Stimulated activated CD8-positive, alpha-beta memory T cell treated with anti-CD3 and anti-CD28 coated beads, Interleukin-15, amount 100 ng/mL, for 24 hours (primary cell): ENCODE results near the gene PARD6G.
"Not testable (repeated sequence)": the region's sequence is repeated elsewhere in the genome, so short reads cannot be mapped to it uniquely, and the experiment has no call there.

Experiments used
- DNase-seq: peaks from one replicate; pipeline ENCODE4 v3.0.0-alpha.2; 2020; ENCODE audit warnings: low read depth

Gene PARD6G

GRCh38 chr18:80241919-80242777 is 5.2 kb downstream of the PARD6G start:
- DNase-seq, result no peak

- no peak for DNase-seq
Measured at GRCh38 chr18:80239830-80240229, 7.5 kb downstream of the PARD6G start.

GRCh38 chr18:80238651-80239260 is 8.6 kb downstream of the PARD6G start:
- DNase-seq, result no peak

DNA sequence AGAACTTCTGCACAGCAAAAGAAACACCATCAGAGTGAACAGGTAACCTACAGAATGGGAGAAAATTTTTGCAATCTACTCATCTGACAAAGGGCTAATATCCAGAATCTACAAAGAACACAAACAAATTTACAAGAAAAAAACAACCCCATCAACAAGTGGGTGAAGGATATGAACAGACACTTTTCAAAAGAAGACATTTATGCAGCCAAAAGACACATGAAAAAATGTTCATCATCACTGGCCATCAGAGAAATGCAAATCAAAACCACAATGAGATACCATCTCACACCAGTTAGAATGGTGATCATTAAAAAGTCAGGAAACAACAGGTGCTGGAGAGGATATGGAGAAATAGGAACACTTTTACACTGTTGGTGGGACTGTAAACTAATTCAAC is 9.8 kb downstream of the PARD6G start:
- DNase-seq, result not testable (repeated sequence)

DNA sequence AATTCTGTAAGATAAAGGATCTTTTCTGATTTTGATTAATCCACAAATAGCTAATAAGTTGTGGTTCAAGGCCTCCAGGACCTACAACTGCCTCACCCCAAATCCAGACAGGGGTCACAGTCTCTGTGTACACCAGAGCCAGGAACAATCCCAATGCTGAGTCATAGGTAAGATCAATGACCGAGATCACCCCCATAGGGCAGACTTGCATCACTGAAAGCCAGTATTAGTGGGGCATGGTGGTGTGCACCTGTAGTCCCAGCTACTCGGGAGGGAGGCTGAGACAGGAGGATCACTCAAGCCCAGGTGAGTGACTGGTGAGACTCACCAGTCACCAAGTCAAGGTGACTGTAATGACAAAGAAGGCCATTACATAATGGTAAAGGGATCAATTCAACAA is 12.9 kb downstream of the PARD6G start:
- no peak for DNase-seq

DNA sequence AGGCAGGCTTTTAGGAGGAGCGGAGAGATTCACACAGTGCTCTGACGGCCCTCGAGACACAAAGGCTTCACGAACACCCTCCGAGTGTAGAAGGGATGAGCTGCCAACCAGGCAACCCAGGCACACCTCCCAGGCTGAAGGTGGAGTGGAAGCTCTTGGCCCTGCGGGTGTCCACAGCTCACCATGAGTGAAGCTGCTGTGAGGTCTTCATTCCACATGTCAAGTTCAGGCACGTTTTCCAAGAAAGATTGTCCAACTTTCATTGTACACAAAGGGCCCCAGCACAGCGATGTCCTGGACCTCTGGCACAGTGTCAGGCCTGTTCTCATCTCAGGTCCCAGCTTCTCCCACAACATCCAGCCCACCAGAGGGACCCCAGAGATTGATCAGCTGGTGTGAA is 13.4 kb downstream of the PARD6G start:
- no peak for DNase-seq

GRCh38 chr18:80233201-80233835 is 14.0 kb downstream of the PARD6G start:
- no peak for DNase-seq

- DNase-seq, result no peak
Measured at GRCh38 chr18:80232710-80233109, 14.6 kb downstream of the PARD6G start.

- DNase-seq, result no peak
Measured at GRCh38 chr18:80232030-80232429, 15.3 kb downstream of the PARD6G start.

DNA sequence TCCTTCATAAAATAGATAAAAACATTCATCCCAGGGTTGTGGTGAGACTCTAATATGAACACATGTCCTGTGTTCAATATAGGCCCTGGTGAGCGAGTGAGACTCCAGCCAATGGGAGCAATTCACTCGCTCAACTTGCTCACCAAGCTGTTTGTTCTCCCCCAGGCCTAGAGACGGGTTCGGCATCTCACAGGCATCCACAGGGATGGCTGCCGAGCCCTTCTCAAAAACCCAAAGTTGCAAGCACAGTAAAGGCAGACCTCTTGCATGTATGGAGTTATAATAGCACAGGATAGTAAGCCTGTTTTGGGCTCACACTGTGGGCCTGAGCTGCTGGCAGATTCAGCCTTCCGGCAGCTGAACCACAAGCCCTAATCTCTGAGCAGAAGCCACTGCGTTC is 15.7 kb downstream of the PARD6G start:
- DNase-seq, result no peak

DNA sequence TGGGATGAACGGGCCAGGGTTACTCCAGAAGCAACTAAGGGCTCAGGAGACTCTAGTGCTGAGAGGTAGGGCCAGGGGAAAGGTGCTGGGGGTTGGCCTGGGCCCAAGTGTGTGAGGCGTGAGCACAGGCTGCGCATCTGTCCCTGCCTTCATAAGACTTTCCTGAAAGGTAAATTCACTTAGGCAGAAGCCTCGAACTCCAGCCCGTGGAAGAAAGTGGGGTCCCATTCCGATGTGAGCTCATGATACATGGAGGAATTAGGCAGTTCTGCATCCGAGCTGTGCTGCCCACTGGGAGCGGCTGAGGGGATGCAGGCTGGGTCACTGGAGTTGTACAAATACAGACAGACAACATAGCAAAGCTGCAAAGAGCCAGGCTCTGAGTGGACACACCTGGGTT is 16.2 kb downstream of the PARD6G start:
- DNase-seq, result no peak

- DNase-seq, result no peak
Measured at GRCh38 chr18:80229766-80230745, 17.3 kb downstream of the PARD6G start.

GRCh38 chr18:80229363-80229762 is 18.0 kb downstream of the PARD6G start:
- no peak for DNase-seq

DNA sequence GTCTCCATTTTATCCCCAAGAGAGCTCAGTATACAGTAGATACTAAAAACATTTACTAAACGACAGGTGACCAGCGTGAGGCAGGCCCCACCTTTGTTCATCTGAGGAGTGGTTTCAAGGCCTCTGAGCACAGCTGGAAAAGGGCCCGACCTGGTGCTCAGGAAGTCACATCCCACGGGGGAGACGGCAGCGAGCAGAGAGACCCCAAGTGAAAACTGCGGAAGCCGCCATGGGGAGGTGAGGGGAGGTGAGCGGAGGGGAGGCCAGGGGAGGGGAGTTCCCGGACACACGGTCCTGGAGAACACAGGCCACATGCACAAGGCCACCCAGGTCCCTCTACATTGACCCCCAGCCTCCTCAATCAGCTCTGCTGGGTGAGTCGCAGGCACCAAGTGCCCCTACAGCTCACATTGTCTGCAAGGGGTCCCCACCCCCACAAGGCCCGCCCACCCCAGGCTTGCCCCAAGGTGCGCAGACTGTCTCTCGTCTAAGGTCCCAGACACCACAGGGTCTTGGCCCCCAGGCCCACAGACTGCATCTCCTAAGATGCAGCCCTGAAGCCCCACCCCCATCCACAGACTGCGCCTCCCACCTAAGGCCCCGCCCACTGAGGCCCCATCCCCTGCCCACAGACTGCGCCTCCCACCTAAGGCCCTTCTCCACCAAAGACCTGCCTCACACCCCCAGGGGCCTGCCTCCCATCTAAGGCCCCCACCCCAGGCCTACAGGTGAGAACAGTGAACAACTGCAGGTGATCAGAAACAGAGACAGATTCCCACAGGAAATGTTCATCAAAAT is 19.1 kb downstream of the PARD6G start:
- DNase-seq, result no peak

- no peak for DNase-seq
Measured at GRCh38 chr18:80227472-80227871, 19.8 kb downstream of the PARD6G start.

- no peak for DNase-seq
Measured at GRCh38 chr18:80225685-80226084, 21.6 kb downstream of the PARD6G start.

DNA sequence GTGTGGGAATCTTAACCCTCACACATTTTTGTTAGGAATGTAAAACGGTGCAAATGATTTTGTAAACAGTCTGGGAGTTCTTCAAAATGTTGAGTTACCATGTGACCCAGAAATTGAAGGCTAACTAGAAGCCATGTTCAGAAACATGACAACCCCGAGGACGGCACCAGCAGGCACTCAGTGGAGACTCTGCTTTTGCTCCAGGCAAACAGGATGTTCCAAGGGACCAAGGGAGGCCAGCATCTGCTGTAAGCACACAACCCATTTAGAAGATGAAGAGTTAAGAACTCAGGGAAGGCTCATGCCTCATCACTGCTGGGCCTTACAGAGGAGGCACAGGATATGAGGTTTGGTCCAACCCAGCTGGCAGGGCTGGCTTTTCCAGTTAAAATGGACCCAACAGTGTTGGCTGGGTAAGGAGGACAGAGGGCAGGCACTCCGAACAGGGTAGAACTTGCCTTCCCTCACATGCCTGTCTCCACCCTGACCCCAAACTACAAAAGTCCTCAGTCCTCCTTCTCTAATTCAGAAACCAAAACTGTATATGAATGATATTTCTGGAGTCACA is 23.6 kb downstream of the PARD6G start:
- no peak for DNase-seq

DNA sequence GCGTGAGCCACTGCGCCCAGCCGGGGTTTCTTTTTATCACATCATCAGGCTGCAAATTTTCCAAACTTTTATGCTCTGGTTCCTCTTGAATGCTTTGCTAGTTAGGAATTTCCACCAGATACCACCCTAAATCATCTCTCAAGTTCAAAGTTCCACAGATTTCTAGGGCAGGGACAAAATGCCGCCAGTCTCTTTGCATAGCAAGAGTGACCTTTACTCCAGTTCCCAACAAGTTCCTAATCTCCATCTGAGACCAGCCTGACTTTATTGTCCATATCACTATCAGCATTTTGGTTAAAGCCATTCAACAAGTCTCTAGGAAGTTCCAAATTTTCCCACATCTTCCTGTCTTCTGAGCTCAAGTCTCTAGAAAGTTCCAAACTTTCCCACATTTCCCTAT is 27.8 kb downstream of the PARD6G start:
- not testable (repeated sequence) for DNase-seq

DNA sequence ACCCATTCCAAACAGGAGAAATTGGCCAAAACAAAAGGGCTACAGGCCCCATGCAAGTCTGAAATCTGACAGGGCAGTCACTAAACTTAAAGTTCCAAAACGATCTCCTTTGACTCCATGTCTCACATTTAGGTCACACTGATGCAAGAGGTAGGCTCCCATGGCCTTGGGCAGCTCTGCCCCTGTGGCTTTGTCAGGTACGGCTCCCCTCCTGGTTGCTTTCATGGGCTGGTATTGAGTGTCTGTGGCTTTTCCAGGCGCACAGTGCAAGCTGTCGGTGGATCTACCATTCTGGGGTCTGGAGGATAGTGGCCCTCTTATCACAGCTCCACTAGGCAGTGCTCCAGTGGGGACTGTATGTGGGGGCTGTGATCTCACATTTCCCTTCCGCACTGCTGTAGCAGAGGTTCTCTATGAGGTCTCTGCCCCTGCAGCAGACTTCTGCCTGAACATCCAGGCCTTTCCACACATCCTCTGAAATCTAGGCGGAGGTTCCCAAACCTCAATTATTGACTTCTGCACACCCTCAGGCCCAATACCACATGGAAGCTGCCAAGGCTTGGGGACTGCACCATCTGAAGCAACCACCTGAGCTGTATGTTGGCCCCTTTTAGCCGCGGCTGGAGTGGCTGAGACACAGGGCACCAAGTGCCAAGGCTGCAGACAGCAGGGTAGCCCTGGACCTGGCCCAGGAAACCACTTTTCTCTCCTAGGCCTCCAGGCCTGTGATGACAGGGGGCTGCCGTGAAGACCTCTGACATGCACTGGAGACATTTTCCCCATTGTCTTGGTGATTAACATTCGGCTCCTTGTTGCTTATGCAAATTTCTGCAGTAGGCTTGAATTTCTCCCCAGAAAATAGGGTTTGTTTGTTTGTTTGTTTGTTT is 28.7 kb downstream of the PARD6G start:
- DNase-seq, result no peak

GRCh38 chr18:80213182-80213581 is 34.1 kb downstream of the PARD6G start:
- no peak for DNase-seq
